ENCODE data around the gene FIGN. TPM values are rescaled to one million over a fixed set of nuclear protein-coding genes. Genes with fewer than 3 reads are reported as not detected.

FIGN gene
- total RNA-seq, 5 donors from 2014 or later (not counting 1 experiment from before 2014, with no cell fraction given), result 0.03 to 0.16 TPM; not detected in 3

DNA sequence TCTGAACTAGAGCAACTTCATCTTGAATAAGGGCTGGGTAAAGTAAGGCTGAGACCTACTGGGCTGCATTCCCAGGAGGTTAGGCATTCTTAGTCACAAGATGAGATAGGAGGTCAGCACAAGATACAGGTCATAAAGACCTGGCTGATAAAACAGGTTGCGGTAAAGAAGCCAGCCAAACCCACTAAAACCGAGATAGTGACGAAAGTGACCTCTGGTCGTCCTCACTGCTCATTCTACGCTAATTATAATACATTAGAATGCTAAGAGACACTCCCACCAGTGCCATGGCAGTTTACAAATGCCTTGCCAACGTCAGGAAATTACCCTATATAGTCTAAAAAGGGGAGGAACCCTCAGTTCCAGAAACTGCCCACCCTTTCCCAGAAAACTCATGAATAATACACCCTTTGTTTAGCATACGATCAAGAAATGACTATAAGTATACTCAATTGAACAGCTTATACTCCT lies 109.1 kb downstream of the FIGN start:
- no peak overlapping the region for H3K4me3 ChIP-seq (ENCODE audit: control insufficient read depth in 1 of 2, extremely low read depth in 1 of 2, low read length in 1 of 2)
- H3K9me3 ChIP-seq, result no peaks in the 10 kb centered on the region
- no peak for DNase-seq
- no peak overlapping the region for H3K4me3 Mint-ChIP-seq
- ChIA-PET POLR2A (no interaction called here), CTCF (interaction anchor here in 1 of 2 donors (0.6 kb wide), 1 partner anchor 17 kb away, joined by 4 read pairs; no protein-coding TSS in a partner anchor)
- H3K27me3 ChIP-seq (replicated peaks in 1 of 2; ENCODE audit: control insufficient read depth in 2 of 2, extremely low read depth in 1 of 2, insufficient read depth in 2 of 2, low read length in 1 of 2), result no peaks in the 10 kb centered on the region
- no peak overlapping the region for H3K27ac Mint-ChIP-seq
- H3K36me3 Mint-ChIP-seq, result no peaks in the 10 kb centered on the region
- H3K36me3 ChIP-seq (ENCODE audit: control insufficient read depth in 2 of 2, extremely low read depth in 1 of 2, insufficient read depth in 1 of 2, low read length in 1 of 2), result no peaks in the 10 kb centered on the region
- H3K4me1 ChIP-seq (ENCODE audit: control insufficient read depth in 1 of 2, extremely low read depth in 1 of 2, insufficient read depth in 2 of 2, low read length in 2 of 2), result no peaks in the 10 kb centered on the region
- 67% methylated on average over 4 of the region's 7 CpGs for WGBS (ENCODE audit: insufficient coverage)
- H3K9me3 Mint-ChIP-seq, result peaks cover 2 to 13% (median 3%) of the 10 kb centered on the region in 3 donors
- no peaks in the 10 kb centered on the region for H3K4me1 Mint-ChIP-seq
- H3K27ac ChIP-seq (ENCODE audit: low read length), result no peak overlapping the region
- ATAC-seq (replicated peaks in 1 of 4), result no peak
- H3K27me3 Mint-ChIP-seq, result no peaks in the 10 kb centered on the region

GRCh38 chr2:163626208-163626607 lies 109.6 kb downstream of the FIGN start:
- DNase-seq (no peak), ATAC-seq (replicated peaks in 1 of 4) (no peak)
- Mint-ChIP-seq H3K9me3 (peaks cover 0 to 9% (median 0%) of the 10 kb centered on the region in 3 donors), H3K36me3 (no peaks in the 10 kb centered on the region), H3K4me1 (no peaks in the 10 kb centered on the region), H3K4me3 (no peak overlapping the region), H3K27ac (no peak overlapping the region), H3K27me3 (no peaks in the 10 kb centered on the region)
- Histone ChIP-seq H3K4me3 (ENCODE audit: control insufficient read depth in 1 of 2, extremely low read depth in 1 of 2, low read length in 1 of 2) (no peak overlapping the region), H3K4me1 (ENCODE audit: control insufficient read depth in 1 of 2, extremely low read depth in 1 of 2, insufficient read depth in 2 of 2, low read length in 2 of 2) (no peaks in the 10 kb centered on the region), H3K27ac (ENCODE audit: low read length) (no peak overlapping the region), H3K27me3 (replicated peaks in 1 of 2; ENCODE audit: control insufficient read depth in 2 of 2, extremely low read depth in 1 of 2, insufficient read depth in 2 of 2, low read length in 1 of 2) (no peaks in the 10 kb centered on the region), H3K9me3 (no peaks in the 10 kb centered on the region), H3K36me3 (ENCODE audit: control insufficient read depth in 2 of 2, extremely low read depth in 1 of 2, insufficient read depth in 1 of 2, low read length in 1 of 2) (no peaks in the 10 kb centered on the region)
- ChIA-PET POLR2A (no interaction called here), CTCF (no interaction called here)
- WGBS (ENCODE audit: insufficient coverage), result no CpG with 5 or more reads among the region's 1 CpG

DNA sequence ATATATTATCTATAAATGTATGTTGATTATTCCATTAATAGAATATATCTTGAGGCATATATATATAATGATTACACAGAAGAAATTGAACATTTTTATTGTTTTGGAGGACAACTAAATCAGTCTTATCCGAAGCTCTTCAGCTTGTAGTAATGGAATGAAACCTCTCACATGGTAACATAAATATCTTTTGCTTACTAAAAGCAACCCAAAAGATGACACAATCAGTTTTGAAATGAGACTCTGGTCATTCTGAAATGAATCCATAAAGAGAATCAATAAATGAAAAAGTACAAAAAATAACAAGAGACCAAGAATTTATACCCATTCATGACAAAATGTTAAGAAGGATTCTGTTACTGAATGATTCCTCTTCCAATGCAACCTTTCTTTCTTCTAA lies 110.2 kb downstream of the FIGN start:
- Histone ChIP-seq H3K9me3 (no peaks in the 10 kb centered on the region), H3K36me3 (ENCODE audit: control insufficient read depth in 2 of 2, extremely low read depth in 1 of 2, insufficient read depth in 1 of 2, low read length in 1 of 2) (no peaks in the 10 kb centered on the region), H3K4me1 (ENCODE audit: control insufficient read depth in 1 of 2, extremely low read depth in 1 of 2, insufficient read depth in 2 of 2, low read length in 2 of 2) (no peaks in the 10 kb centered on the region), H3K27me3 (replicated peaks in 1 of 2; ENCODE audit: control insufficient read depth in 2 of 2, extremely low read depth in 1 of 2, insufficient read depth in 2 of 2, low read length in 1 of 2) (no peaks in the 10 kb centered on the region), H3K27ac (ENCODE audit: low read length) (no peak overlapping the region), H3K4me3 (ENCODE audit: control insufficient read depth in 1 of 2, extremely low read depth in 1 of 2, low read length in 1 of 2) (no peak overlapping the region)
- DNase-seq (no peak), ATAC-seq (replicated peaks in 1 of 4) (no peak)
- H3K4me1 Mint-ChIP-seq, result no peaks in the 10 kb centered on the region
- peaks cover 0 to 5% (median 0%) of the 10 kb centered on the region in 3 donors for H3K9me3 Mint-ChIP-seq
- no peak overlapping the region for H3K27ac Mint-ChIP-seq
- H3K36me3 Mint-ChIP-seq, result no peaks in the 10 kb centered on the region
- ChIA-PET POLR2A (no interaction called here), CTCF (no interaction called here)
- H3K4me3 Mint-ChIP-seq, result no peak overlapping the region
- no CpG with 5 or more reads among the region's 1 CpG for WGBS (ENCODE audit: insufficient coverage)
- H3K27me3 Mint-ChIP-seq, result no peaks in the 10 kb centered on the region

GRCh38 chr2:163621445-163622004 lies 114.3 kb downstream of the FIGN start:
- Histone ChIP-seq H3K4me3 (ENCODE audit: control insufficient read depth in 1 of 2, extremely low read depth in 1 of 2, low read length in 1 of 2) (no peak overlapping the region), H3K27me3 (replicated peaks in 1 of 2; ENCODE audit: control insufficient read depth in 2 of 2, extremely low read depth in 1 of 2, insufficient read depth in 2 of 2, low read length in 1 of 2) (peaks cover 0 to 2% of the 10 kb centered on the region in 2 experiments), H3K9me3 (no peaks in the 10 kb centered on the region), H3K27ac (ENCODE audit: low read length) (no peak overlapping the region), H3K4me1 (ENCODE audit: control insufficient read depth in 1 of 2, extremely low read depth in 1 of 2, insufficient read depth in 2 of 2, low read length in 2 of 2) (no peaks in the 10 kb centered on the region), H3K36me3 (ENCODE audit: control insufficient read depth in 2 of 2, extremely low read depth in 1 of 2, insufficient read depth in 1 of 2, low read length in 1 of 2) (no peaks in the 10 kb centered on the region)
- POLR2A ChIA-PET, result no interaction called here
- Mint-ChIP-seq H3K27ac (no peak overlapping the region), H3K4me1 (no peaks in the 10 kb centered on the region), H3K36me3 (no peaks in the 10 kb centered on the region), H3K27me3 (no peaks in the 10 kb centered on the region), H3K9me3 (peaks cover 0 to 2% (median 0%) of the 10 kb centered on the region in 3 donors), H3K4me3 (no peak overlapping the region)
- ATAC-seq (replicated peaks in 1 of 4) (no peak), DNase-seq (no peak)
- CTCF ChIA-PET, result no interaction called here
- WGBS (ENCODE audit: insufficient coverage), result 50% methylated on average over 2 of the region's 7 CpGs

DNA sequence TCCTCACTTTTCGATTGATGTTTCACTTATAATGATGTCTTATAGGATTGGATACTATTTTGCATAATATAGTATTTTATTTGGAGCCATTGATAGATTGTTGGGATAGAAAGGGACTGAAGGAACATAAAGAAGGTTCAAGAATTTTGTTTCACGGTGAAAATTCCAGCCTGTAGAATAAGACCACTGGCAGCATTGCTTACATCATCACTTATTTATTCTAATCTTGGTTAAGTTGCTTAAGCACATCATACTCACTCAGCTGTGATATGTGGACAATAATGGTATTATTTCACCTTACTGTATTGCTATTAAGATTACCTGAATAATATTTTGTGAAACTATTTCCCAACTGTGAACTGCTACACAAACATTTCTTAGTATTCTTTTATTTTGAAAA lies 118.3 kb downstream of the FIGN start:
- DNase-seq (no peak), ATAC-seq (replicated peaks in 1 of 4) (no peak)
- H3K27me3 Mint-ChIP-seq, result no peaks in the 10 kb centered on the region
- POLR2A ChIA-PET, result no interaction called here
- peaks cover 0 to 2% of the 10 kb centered on the region in 2 experiments for H3K27me3 ChIP-seq (replicated peaks in 1 of 2; ENCODE audit: control insufficient read depth in 2 of 2, extremely low read depth in 1 of 2, insufficient read depth in 2 of 2, low read length in 1 of 2)
- H3K36me3 Mint-ChIP-seq, result no peaks in the 10 kb centered on the region
- no peaks in the 10 kb centered on the region for H3K36me3 ChIP-seq (ENCODE audit: control insufficient read depth in 2 of 2, extremely low read depth in 1 of 2, insufficient read depth in 1 of 2, low read length in 1 of 2)
- no peak overlapping the region for H3K27ac Mint-ChIP-seq
- H3K4me1 Mint-ChIP-seq, result no peaks in the 10 kb centered on the region
- no CpG with 5 or more reads among the region's 2 CpGs for WGBS (ENCODE audit: insufficient coverage)
- H3K4me1 ChIP-seq (ENCODE audit: control insufficient read depth in 1 of 2, extremely low read depth in 1 of 2, insufficient read depth in 2 of 2, low read length in 2 of 2), result no peaks in the 10 kb centered on the region
- peaks cover 0 to 5% (median 2%) of the 10 kb centered on the region in 3 donors for H3K9me3 Mint-ChIP-seq
- H3K4me3 ChIP-seq (ENCODE audit: control insufficient read depth in 1 of 2, extremely low read depth in 1 of 2, low read length in 1 of 2), result no peak overlapping the region
- no peaks in the 10 kb centered on the region for H3K9me3 ChIP-seq
- no peak overlapping the region for H3K27ac ChIP-seq (ENCODE audit: low read length)
- CTCF ChIA-PET, result no interaction called here
- H3K4me3 Mint-ChIP-seq, result no peak overlapping the region

GRCh38 chr2:163613266-163613731 lies 122.5 kb downstream of the FIGN start:
- POLR2A ChIA-PET, result no interaction called here

More at GRCh38 chr2:163613266-163613731, 122.5 kb downstream of the FIGN start:
- Histone ChIP-seq H3K4me3 (ENCODE audit: control insufficient read depth in 1 of 2, extremely low read depth in 1 of 2, low read length in 1 of 2) (no peak overlapping the region), H3K36me3 (ENCODE audit: control insufficient read depth in 2 of 2, extremely low read depth in 1 of 2, insufficient read depth in 1 of 2, low read length in 1 of 2) (no peaks in the 10 kb centered on the region), H3K4me1 (ENCODE audit: control insufficient read depth in 1 of 2, extremely low read depth in 1 of 2, insufficient read depth in 2 of 2, low read length in 2 of 2) (no peaks in the 10 kb centered on the region), H3K27me3 (replicated peaks in 1 of 2; ENCODE audit: control insufficient read depth in 2 of 2, extremely low read depth in 1 of 2, insufficient read depth in 2 of 2, low read length in 1 of 2) (peaks cover 0 to 2% of the 10 kb centered on the region in 2 experiments), H3K27ac (ENCODE audit: low read length) (no peak overlapping the region), H3K9me3 (no peaks in the 10 kb centered on the region)
- Mint-ChIP-seq H3K4me1 (no peaks in the 10 kb centered on the region), H3K4me3 (no peak overlapping the region), H3K27ac (no peak overlapping the region), H3K36me3 (no peaks in the 10 kb centered on the region), H3K9me3 (peaks cover 0 to 5% (median 0%) of the 10 kb centered on the region in 3 donors), H3K27me3 (no peaks in the 10 kb centered on the region)
- CTCF ChIA-PET, result no interaction called here
- ATAC-seq (replicated peaks in 1 of 4), result no peak
- DNase-seq, result no peak
- WGBS (ENCODE audit: insufficient coverage), result 100% methylated on average over 2 of the region's 3 CpGs
